Fibroblast of lung (primary cell): ENCODE data around the gene FMR1NB.

ENCODE experiments used
- EZH2 ChIP-seq: IDR thresholded peaks from 2 replicates; pipeline ENCODE4 v1.5.1; 2012; ENCODE audit warnings: low read length, control low read depth, mild to moderate bottlenecking; ENCODE audit errors: missing control alignments
- TF ChIP-seq, protein P1 (sequence below), 2 donors: IDR thresholded peaks in 1 of 2; conservative IDR thresholded peaks in 1 of 2; 1 replicate in 1 of 2; 2 replicates in 1 of 2; pipeline ENCODE4 v1.5.1; 2011 to 2012; ENCODE audit warnings: low read length in 2 of 2, control low read depth in 1 of 2, inconsistent platforms in 1 of 2, low read depth in 1 of 2, mild to moderate bottlenecking in 1 of 2

DNA sequence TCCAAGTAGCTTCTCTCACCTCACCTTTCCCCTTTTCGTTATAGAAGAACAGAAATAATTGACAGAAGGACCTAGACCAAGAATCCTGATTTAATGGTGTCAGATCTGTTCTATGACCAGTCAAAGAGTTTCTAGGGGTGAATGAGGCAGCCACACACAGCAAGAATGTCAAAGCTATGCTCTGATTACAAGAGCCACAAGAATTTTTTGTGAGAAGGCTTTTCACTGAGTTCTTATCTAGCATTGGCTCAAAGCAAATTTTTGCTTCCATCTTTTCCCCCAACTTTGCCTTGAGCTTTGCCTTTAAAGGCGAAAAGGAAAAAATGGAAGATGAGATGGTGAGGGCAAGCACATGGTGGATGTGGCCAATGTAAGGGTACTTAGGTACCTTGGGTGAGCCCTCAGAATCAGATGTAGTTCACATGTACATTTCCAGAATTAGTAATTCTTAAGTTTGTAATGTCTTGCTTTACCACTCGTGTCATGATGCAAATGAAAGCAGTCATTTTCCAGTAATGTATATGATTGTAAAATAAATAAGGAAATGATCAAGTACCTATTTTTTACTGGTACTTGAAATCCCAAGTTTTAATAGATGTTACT, 45.9 kb upstream of the FMR1NB start:
- TF ChIP-seq, protein P1, sequence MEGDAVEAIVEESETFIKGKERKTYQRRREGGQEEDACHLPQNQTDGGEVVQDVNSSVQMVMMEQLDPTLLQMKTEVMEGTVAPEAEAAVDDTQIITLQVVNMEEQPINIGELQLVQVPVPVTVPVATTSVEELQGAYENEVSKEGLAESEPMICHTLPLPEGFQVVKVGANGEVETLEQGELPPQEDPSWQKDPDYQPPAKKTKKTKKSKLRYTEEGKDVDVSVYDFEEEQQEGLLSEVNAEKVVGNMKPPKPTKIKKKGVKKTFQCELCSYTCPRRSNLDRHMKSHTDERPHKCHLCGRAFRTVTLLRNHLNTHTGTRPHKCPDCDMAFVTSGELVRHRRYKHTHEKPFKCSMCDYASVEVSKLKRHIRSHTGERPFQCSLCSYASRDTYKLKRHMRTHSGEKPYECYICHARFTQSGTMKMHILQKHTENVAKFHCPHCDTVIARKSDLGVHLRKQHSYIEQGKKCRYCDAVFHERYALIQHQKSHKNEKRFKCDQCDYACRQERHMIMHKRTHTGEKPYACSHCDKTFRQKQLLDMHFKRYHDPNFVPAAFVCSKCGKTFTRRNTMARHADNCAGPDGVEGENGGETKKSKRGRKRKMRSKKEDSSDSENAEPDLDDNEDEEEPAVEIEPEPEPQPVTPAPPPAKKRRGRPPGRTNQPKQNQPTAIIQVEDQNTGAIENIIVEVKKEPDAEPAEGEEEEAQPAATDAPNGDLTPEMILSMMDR (conservative IDR thresholded peaks at IDR 0.05 in 1 of 2, IDR thresholded peaks at IDR 0.05 in 1 of 2; ENCODE audit: low read depth in 1 of 2, low read length in 2 of 2) = no peak
- no peak for TF ChIP-seq EZH2
